Endodermal cell (in vitro differentiated cells): ENCODE results near the gene AIFM2. TPM values are rescaled to one million over a fixed set of nuclear protein-coding genes. Genes with fewer than 3 reads are reported as not detected.

ENCODE experiments used
- DNase-seq: peaks from one replicate; pipeline ENCODE4 v3.0.0-alpha.2; 2017
- H3K27ac ChIP-seq: 2 replicates; pipeline ENCODE4 v1.5.1; 2013; ENCODE audit warnings: mild to moderate bottlenecking, low read depth, low read length, moderate library complexity
- H3K27me3 ChIP-seq: 2 replicates; pipeline ENCODE4 v1.6.1; 2013; ENCODE audit warnings: mild to moderate bottlenecking, low read length, moderate library complexity; ENCODE audit not compliant: insufficient read depth, control insufficient read depth, poor library complexity, severe bottlenecking
- H3K36me3 ChIP-seq: 2 replicates; pipeline ENCODE4 v1.7.0; 2013; ENCODE audit warnings: mild to moderate bottlenecking, low read length, moderate library complexity; ENCODE audit not compliant: control insufficient read depth, insufficient read depth
- H3K4me1 ChIP-seq: one replicate; pipeline ENCODE4 v1.7.0; 2013; ENCODE audit warnings: low read length; ENCODE audit not compliant: control insufficient read depth, insufficient read depth
- H3K4me3 ChIP-seq: 2 replicates; pipeline ENCODE4 v1.5.1; 2013; ENCODE audit warnings: mild to moderate bottlenecking, low read length, moderate library complexity
- H3K9ac ChIP-seq: 2 replicates; pipeline ENCODE4 v1.6.1; 2013; ENCODE audit warnings: mild to moderate bottlenecking, low read length, moderate library complexity; ENCODE audit not compliant: poor library complexity, severe bottlenecking; ENCODE audit errors: extremely low read depth
- H3K9me3 ChIP-seq: 2 replicates; pipeline ENCODE4 v1.6.1; 2013; ENCODE audit warnings: mild to moderate bottlenecking, low read length, moderate library complexity; ENCODE audit not compliant: control insufficient read depth
- H3K27ac Mint-ChIP-seq: 2 replicates; pipeline ENCODE4 v1.8.0; 2020; ENCODE audit warnings: mixed read lengths
- H3K27me3 Mint-ChIP-seq: 2 replicates; pipeline ENCODE4 v1.8.0; 2021; ENCODE audit warnings: mild to moderate bottlenecking, mixed read lengths; ENCODE audit not compliant: insufficient read depth
- H3K36me3 Mint-ChIP-seq: 2 replicates; pipeline ENCODE4 v1.8.0; 2020; ENCODE audit warnings: low read depth, mixed read lengths
- H3K4me1 Mint-ChIP-seq: 2 replicates; pipeline ENCODE4 v1.8.0; 2020; ENCODE audit warnings: mixed read lengths
- H3K4me3 Mint-ChIP-seq: 2 replicates; pipeline ENCODE4 v1.8.0; 2020; ENCODE audit warnings: mild to moderate bottlenecking, moderate library complexity, mixed read lengths
- H3K9me3 Mint-ChIP-seq: 2 replicates; pipeline ENCODE4 v1.8.0; 2020; ENCODE audit warnings: mild to moderate bottlenecking, mixed read lengths
- WGBS, 2 experiments: methylation state at CpG; one replicate each; pipeline versions ENCODE4 v1.1.5 to v1.1.7; 2013; ENCODE audit warnings: missing lambda C conversion rate in 2 of 2, mixed read lengths in 1 of 2; ENCODE audit not compliant: insufficient coverage in 1 of 2, insufficient read length in 1 of 2; 5-methylcytosine and 5-hydroxymethylcytosine counted together
- total RNA-seq, 2 donors: library from RNA; stranded (reverse); fragmentation: NEBNext Ultra II Directional in 1 of 2; extraction: Animal tissue kit (Norgen Biotek cat#: 25700) in 1 of 2; gene quantifications; 2 replicates in 1 of 2; 3 replicates in 1 of 2; pipeline ENCODE4 v1.2.1, GENCODE V29; 2021
- TF ChIP-seq, protein P1 (sequence below): fragments of 200-600 bp; sonication (generic); conservative IDR thresholded peaks from 2 replicates; pipeline ENCODE4 v1.5.0; 2021; ENCODE audit warnings: antibody characterized with exemption, mild to moderate bottlenecking

AIFM2 gene
- total RNA-seq, 2 donors from 2014 or later = 7.1 to 7.6 TPM

DNA sequence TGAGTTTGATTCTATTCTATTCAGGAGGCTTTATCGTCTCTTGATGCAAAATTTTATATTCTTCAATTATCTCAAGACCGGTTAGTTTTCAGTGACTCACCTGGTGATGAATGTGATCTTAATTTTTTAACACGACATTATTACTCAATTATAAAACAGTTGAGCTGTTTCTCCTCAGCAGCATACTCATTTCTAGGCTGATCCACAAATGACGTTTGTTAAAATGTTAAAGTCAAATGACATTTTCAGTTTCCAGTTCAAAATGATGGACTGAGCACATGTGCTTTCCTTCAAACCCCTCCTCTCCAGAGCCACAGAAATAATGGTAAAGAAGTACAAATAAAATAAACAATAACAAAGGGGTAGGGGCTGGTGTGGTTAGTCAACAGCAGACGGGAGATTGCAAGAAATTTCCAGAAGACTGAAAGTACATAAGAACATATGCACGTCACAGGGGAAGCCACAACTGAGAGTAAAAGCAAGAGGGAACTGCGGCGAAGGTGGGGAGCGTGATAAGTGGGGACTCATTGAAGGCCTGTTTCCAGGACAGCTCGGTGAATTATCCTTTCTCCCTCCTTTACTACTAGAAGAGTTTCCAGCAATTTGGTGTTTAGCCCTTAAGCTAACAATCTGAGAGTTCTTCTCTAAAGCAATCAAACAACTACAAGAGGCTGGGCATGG is 69.1 kb downstream of the AIFM2 start:
- Histone ChIP-seq H3K27me3 (no peaks in the 10 kb centered on the region), H3K9me3 (no peaks in the 10 kb centered on the region), H3K36me3 (peaks cover 25% of the 10 kb centered on the region), H3K9ac (no peak overlapping the region), H3K4me3 (no peak overlapping the region), H3K4me1 (no peaks in the 10 kb centered on the region), H3K27ac (no peak overlapping the region)
- peaks cover 30% of the 10 kb centered on the region for H3K36me3 Mint-ChIP-seq
- H3K4me3 Mint-ChIP-seq = no peak overlapping the region
- H3K27ac Mint-ChIP-seq = no peak overlapping the region
- DNase-seq = no peak
- no peaks in the 10 kb centered on the region for H3K27me3 Mint-ChIP-seq
- 92 to 95% methylated on average over 6 to 10 of the region's 10 CpGs for WGBS, 2 experiments
- TF ChIP-seq, protein P1, sequence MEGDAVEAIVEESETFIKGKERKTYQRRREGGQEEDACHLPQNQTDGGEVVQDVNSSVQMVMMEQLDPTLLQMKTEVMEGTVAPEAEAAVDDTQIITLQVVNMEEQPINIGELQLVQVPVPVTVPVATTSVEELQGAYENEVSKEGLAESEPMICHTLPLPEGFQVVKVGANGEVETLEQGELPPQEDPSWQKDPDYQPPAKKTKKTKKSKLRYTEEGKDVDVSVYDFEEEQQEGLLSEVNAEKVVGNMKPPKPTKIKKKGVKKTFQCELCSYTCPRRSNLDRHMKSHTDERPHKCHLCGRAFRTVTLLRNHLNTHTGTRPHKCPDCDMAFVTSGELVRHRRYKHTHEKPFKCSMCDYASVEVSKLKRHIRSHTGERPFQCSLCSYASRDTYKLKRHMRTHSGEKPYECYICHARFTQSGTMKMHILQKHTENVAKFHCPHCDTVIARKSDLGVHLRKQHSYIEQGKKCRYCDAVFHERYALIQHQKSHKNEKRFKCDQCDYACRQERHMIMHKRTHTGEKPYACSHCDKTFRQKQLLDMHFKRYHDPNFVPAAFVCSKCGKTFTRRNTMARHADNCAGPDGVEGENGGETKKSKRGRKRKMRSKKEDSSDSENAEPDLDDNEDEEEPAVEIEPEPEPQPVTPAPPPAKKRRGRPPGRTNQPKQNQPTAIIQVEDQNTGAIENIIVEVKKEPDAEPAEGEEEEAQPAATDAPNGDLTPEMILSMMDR = no peak
- H3K9me3 Mint-ChIP-seq = no peaks in the 10 kb centered on the region
- peaks cover 10% of the 10 kb centered on the region for H3K4me1 Mint-ChIP-seq

Other genes with a start within 250 kb of the AIFM2 start
- 100 to 1,000 TPM; 177 to 187 TPM for gene MACROH2A2, start 80.0 kb downstream of the AIFM2 start, total RNA-seq
- gene TYSND1, start 13.9 kb upstream of the AIFM2 start, total RNA-seq = 10 to 100 TPM; 13.1 to 13.6 TPM
- 100 to 1,000 TPM; 118 to 125 TPM for gene SAR1A, start 37.7 kb upstream of the AIFM2 start, total RNA-seq
- gene PPA1, start 100.6 kb upstream of the AIFM2 start, total RNA-seq = 10 to 100 TPM; 63.3 to 72.1 TPM
- gene NPFFR1, start 151.2 kb upstream of the AIFM2 start, total RNA-seq = under 1 TPM in 1 of 2 donors, not detected in 1; 0.02 TPM
- gene LRRC20, start 249.8 kb upstream of the AIFM2 start, total RNA-seq = 10 to 100 TPM; 12.9 to 23.0 TPM